ENCODE results near the gene ATG2A. TPM values are rescaled to one million over a fixed set of nuclear protein-coding genes. Genes with fewer than 3 reads are reported as not detected.

ATG2A gene
- total and polyA plus RNA-seq, 9 of the 15 experiments (the other 6 are each of a cell fraction or from before 2014, with no cell fraction given): 0.25 to 45.9 (median 5.2) TPM

DNA sequence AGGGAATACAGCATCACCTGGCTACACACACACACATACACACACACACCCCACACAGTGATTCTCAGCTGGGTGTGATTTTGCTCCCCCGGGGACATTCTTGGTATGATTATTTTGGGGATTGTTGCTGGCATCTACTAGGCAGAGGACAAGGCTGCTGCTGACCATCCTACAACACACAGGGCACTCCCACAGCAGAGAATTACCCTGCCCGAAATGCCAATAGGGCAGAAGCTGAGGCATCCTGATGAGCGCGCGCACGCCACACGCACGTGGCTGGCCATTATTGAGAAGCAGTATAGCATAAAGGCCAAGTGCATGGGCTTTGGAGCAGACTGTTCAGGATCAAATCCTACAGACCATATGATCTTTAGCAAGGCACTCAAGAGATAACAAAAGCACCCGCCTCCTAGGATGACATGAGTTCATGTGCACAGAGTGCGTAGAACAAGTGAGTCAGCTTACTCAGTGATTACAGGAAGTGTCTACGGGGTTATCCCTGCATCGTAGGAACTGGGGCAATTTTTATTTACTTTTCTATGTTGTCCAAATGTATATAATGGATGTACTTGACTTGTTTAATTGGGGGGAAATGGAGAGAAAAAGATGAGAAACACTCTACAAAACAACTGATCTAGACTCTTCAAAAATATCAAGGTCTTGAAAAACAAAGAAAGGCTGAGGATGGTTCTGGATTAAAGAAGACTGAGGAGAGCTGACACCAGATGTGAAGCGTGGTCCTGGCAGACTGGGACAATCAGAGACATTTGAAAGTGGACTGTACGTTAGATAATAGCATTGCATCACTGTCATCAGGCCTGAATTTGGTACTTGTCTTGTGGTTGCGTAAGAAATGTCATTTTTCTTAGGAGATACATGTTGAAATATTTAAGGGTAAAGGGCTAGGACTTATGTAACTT, 31.4 kb downstream of the ATG2A start (continued):
- TF ChIP-seq CBX5 (IDR thresholded peaks at IDR 0.05; ENCODE audit: borderline replicate concordance, low read depth): no peak
- peak; percentile 90 for TF ChIP-seq CBFA2T3 (IDR thresholded peaks at IDR 0.05)
- TF ChIP-seq CEBPB (tag; IDR thresholded peaks at IDR 0.05): peak; percentile 99
- TF ChIP-seq, protein P1, sequence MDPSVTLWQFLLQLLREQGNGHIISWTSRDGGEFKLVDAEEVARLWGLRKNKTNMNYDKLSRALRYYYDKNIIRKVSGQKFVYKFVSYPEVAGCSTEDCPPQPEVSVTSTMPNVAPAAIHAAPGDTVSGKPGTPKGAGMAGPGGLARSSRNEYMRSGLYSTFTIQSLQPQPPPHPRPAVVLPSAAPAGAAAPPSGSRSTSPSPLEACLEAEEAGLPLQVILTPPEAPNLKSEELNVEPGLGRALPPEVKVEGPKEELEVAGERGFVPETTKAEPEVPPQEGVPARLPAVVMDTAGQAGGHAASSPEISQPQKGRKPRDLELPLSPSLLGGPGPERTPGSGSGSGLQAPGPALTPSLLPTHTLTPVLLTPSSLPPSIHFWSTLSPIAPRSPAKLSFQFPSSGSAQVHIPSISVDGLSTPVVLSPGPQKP (CRISPR knock-in tag; IDR thresholded peaks at IDR 0.05): no peak
- TF ChIP-seq, protein P2, sequence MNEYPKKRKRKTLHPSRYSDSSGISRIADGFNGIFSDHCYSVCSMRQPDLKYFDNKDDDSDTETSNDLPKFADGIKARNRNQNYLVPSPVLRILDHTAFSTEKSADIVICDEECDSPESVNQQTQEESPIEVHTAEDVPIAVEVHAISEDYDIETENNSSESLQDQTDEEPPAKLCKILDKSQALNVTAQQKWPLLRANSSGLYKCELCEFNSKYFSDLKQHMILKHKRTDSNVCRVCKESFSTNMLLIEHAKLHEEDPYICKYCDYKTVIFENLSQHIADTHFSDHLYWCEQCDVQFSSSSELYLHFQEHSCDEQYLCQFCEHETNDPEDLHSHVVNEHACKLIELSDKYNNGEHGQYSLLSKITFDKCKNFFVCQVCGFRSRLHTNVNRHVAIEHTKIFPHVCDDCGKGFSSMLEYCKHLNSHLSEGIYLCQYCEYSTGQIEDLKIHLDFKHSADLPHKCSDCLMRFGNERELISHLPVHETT (CRISPR knock-in tag; conservative IDR thresholded peaks at IDR 0.05 in 1 of 2, IDR thresholded peaks at IDR 0.05 in 1 of 2): peak in 1 of 2 experiments; percentile 72; a peak in 2 of 4 replicates
- TF ChIP-seq RCOR1 (IDR thresholded peaks at IDR 0.05; ENCODE audit: borderline replicate concordance in 1 of 2, low read depth in 2 of 2, low read length in 2 of 2): peak; percentile 63 to 90
- TF ChIP-seq TAF1 (IDR thresholded peaks at IDR 0.05; ENCODE audit: control insufficient read depth, extremely low read depth, insufficient read depth, low read length, severe bottlenecking): peak; percentile 39
- TF ChIP-seq, protein P3, sequence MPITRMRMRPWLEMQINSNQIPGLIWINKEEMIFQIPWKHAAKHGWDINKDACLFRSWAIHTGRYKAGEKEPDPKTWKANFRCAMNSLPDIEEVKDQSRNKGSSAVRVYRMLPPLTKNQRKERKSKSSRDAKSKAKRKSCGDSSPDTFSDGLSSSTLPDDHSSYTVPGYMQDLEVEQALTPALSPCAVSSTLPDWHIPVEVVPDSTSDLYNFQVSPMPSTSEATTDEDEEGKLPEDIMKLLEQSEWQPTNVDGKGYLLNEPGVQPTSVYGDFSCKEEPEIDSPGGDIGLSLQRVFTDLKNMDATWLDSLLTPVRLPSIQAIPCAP (CRISPR knock-in tag; IDR thresholded peaks at IDR 0.05; ENCODE audit: borderline replicate concordance): no peak
- TF ChIP-seq, protein P4, sequence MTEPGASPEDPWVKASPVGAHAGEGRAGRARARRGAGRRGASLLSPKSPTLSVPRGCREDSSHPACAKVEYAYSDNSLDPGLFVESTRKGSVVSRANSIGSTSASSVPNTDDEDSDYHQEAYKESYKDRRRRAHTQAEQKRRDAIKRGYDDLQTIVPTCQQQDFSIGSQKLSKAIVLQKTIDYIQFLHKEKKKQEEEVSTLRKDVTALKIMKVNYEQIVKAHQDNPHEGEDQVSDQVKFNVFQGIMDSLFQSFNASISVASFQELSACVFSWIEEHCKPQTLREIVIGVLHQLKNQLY (CRISPR knock-in tag; conservative IDR thresholded peaks at IDR 0.05): peak in 1 of 2 experiments; percentile 90; a peak in 1 of 4 replicates
- TF ChIP-seq, protein P5, sequence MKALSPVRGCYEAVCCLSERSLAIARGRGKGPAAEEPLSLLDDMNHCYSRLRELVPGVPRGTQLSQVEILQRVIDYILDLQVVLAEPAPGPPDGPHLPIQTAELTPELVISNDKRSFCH (CRISPR knock-in tag; IDR thresholded peaks at IDR 0.05): no peak
- TF ChIP-seq, protein P5 (tag; IDR thresholded peaks at IDR 0.05): 0 out of 2 replicates have a peak, but pooled peaks have one; percentile 13
- peak; percentile 79; the same call in 1 of the 2 replicates for TF ChIP-seq SP1 (CRISPR knock-in tag; IDR thresholded peaks at IDR 0.05)
- no peak for TF ChIP-seq ATF1 (CRISPR knock-in tag; IDR thresholded peaks at IDR 0.05)
- TF ChIP-seq ATF1 (tag; IDR thresholded peaks at IDR 0.05): peak; percentile 88
- TF ChIP-seq, protein P6, sequence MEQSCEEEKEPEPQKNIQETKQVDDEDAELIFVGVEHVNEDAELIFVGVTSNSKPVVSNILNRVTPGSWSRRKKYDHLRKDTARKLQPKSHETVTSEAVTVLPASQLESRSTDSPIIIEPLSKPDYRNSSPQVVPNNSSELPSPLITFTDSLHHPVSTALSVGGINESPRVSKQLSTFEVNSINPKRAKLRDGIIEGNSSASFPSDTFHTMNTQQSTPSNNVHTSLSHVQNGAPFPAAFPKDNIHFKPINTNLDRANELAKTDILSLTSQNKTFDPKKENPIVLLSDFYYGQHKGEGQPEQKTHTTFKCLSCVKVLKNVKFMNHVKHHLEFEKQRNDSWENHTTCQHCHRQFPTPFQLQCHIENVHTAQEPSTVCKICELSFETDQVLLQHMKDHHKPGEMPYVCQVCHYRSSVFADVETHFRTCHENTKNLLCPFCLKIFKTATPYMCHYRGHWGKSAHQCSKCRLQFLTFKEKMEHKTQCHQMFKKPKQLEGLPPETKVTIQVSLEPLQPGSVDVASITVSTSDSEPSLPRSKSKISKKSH (CRISPR knock-in tag; IDR thresholded peaks at IDR 0.05): no peak
- no peak for TF ChIP-seq ZBTB8A (IDR thresholded peaks at IDR 0.05; ENCODE audit: partially characterized antibody)
- TF ChIP-seq, protein P7, sequence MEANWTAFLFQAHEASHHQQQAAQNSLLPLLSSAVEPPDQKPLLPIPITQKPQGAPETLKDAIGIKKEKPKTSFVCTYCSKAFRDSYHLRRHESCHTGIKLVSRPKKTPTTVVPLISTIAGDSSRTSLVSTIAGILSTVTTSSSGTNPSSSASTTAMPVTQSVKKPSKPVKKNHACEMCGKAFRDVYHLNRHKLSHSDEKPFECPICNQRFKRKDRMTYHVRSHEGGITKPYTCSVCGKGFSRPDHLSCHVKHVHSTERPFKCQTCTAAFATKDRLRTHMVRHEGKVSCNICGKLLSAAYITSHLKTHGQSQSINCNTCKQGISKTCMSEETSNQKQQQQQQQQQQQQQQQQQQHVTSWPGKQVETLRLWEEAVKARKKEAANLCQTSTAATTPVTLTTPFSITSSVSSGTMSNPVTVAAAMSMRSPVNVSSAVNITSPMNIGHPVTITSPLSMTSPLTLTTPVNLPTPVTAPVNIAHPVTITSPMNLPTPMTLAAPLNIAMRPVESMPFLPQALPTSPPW (CRISPR knock-in tag; IDR thresholded peaks at IDR 0.05): peak; percentile 47
- TF ChIP-seq EGR1 (conservative IDR thresholded peaks at IDR 0.05): peak; percentile 10; the same call in 1 of the 2 replicates

Data from K562 (cell line).